OCI-LY3 (cell line): ENCODE results near the gene ELMO2.

Experiments
- H2AFZ ChIP-seq: fragments of 200-600, 300-600 bp; shearing (Covaris generic); 2 replicates; pipeline ENCODE4 v1.6.0; 2014; ENCODE audit warnings: antibody characterized with exemption, low read depth, low read length
- H3K27ac ChIP-seq: fragments of 200-600, 300-600 bp; sonication (generic); 2 replicates; pipeline ENCODE4 v1.5.1; 2014; ENCODE audit warnings: mild to moderate bottlenecking, low read length, moderate library complexity, mixed read lengths
- H3K27me3 ChIP-seq: fragments of 200-600, 300-600 bp; sonication (generic); 2 replicates; pipeline ENCODE4 v1.6.1; 2014; ENCODE audit warnings: low read depth, low read length, mixed read lengths
- H3K36me3 ChIP-seq: fragments of 200-600, 300-600 bp; sonication (generic); replicated peaks from 2 replicates; pipeline ENCODE3; 2014; ENCODE audit warnings: low read depth, low read length, mixed read lengths
- H3K4me1 ChIP-seq: fragments of 300-600, 200-600 bp; sonication (generic); 2 replicates; pipeline ENCODE4 v1.6.1; 2014; ENCODE audit warnings: low read length, mixed read lengths
- H3K4me2 ChIP-seq: fragments of 200-600, 300-600 bp; sonication (generic); 2 replicates; pipeline ENCODE4 v1.6.1; 2014; ENCODE audit warnings: low read length, mixed read lengths
- H3K4me3 ChIP-seq: fragments of 300-600, 200-600 bp; sonication (generic); 2 replicates; pipeline ENCODE4 v1.5.1; 2014; ENCODE audit warnings: antibody characterized with exemption, mild to moderate bottlenecking, low read length, moderate library complexity
- H3K79me2 ChIP-seq: fragments of 300-600, 200-600 bp; shearing (Covaris generic); 2 replicates; pipeline ENCODE4 v1.6.1; 2014; ENCODE audit warnings: mild to moderate bottlenecking, low read length, mixed read lengths
- H3K9ac ChIP-seq: fragments of 300-600, 200-600 bp; shearing (Covaris generic); 2 replicates; pipeline ENCODE4 v1.6.0; 2014; ENCODE audit warnings: mild to moderate bottlenecking, low read length, moderate library complexity
- H3K9me3 ChIP-seq: fragments of 200-600, 300-600 bp; shearing (Covaris generic); 2 replicates; pipeline ENCODE4 v1.6.1; 2014; ENCODE audit warnings: low read length, mixed read lengths; ENCODE audit not compliant: insufficient read depth
- H4K20me1 ChIP-seq: fragments of 200-600, 300-600 bp; sonication (generic); 2 replicates; pipeline ENCODE4 v1.6.1; 2016; ENCODE audit warnings: low read length, mixed read lengths; ENCODE audit not compliant: insufficient read depth
- EZH2phosphoT487 ChIP-seq: fragments of 200-600 bp; shearing (Covaris generic); IDR thresholded peaks from 2 replicates; pipeline ENCODE4 v1.6.1; 2018; ENCODE audit warnings: antibody characterized with exemption, mixed run types, low read depth
- TF ChIP-seq, protein P1 (sequence below): fragments of 200-600, 300-600 bp; sonication (generic); IDR thresholded peaks from 2 replicates; pipeline ENCODE4 v1.5.1; 2014; ENCODE audit warnings: antibody characterized with exemption, low read length, low read depth

Gene ELMO2

DNA sequence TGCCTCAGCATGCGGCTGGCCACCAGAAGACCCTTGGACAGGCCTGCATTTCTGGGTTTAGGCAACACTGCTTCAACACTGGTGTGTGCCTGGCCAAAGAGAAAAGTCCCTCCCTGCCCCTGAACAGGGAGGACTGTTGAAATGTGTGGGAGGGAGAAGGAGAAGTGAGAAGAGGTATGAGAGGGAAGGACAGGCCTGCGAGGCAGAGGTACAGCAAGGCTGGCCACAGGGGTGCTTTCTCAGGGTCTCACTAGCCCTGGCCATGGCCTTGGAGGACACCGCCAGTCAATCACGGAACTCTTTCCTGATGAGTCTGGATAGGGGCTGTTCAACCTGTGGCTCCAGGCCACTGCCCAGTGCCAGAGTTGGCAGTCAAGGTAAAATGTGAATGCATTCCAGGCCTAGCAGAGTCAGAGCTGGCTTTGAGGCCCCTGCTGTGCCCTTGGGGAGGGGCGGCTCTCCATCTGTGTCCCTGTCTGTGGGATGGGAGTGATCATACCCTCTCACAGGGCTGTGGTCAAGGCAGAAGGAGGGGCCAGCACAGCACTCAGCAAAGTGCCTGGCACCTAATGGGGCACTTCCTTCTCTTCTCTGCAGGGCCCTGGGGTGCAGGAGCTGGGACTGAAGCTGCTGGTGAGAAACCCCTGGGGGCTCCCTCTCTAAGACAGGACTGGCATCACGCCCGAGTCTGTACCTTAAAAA lies 54.9 kb downstream of the ELMO2 start:
- Histone ChIP-seq H3K9ac (no peak overlapping the region), H3K27ac (no peak overlapping the region)
- no peak for TF ChIP-seq EZH2phosphoT487
- TF ChIP-seq, protein P1, sequence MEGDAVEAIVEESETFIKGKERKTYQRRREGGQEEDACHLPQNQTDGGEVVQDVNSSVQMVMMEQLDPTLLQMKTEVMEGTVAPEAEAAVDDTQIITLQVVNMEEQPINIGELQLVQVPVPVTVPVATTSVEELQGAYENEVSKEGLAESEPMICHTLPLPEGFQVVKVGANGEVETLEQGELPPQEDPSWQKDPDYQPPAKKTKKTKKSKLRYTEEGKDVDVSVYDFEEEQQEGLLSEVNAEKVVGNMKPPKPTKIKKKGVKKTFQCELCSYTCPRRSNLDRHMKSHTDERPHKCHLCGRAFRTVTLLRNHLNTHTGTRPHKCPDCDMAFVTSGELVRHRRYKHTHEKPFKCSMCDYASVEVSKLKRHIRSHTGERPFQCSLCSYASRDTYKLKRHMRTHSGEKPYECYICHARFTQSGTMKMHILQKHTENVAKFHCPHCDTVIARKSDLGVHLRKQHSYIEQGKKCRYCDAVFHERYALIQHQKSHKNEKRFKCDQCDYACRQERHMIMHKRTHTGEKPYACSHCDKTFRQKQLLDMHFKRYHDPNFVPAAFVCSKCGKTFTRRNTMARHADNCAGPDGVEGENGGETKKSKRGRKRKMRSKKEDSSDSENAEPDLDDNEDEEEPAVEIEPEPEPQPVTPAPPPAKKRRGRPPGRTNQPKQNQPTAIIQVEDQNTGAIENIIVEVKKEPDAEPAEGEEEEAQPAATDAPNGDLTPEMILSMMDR = no peak

DNA sequence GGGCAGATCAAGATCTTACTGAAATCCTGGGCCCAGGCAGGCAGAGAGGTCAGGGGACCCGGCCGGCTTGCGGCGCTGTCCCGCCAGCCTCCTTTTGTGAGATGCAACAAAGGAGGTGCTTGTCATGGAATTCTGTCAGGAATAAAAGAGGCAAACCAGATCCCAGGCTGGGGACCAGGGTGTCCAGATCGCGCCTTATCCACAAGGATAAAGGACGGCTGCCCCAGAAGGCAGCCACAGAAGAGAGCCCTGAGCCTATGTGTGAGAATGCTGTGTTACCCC lies 55.5 kb downstream of the ELMO2 start:
- Histone ChIP-seq H3K4me2 (no peak overlapping the region), H3K9ac (no peak overlapping the region), H4K20me1 (peaks cover 5% of the 10 kb centered on the region; the same call in 1 of the 2 replicates)

More for the DNA sequence above, 54.9 kb downstream of the ELMO2 start:
- no peaks in the 10 kb centered on the region for H3K79me2 ChIP-seq
- peaks cover 20% of the 10 kb centered on the region for H3K4me1 ChIP-seq
- peaks cover 14% of the 10 kb centered on the region for H3K36me3 ChIP-seq
- H2AFZ ChIP-seq = no peak overlapping the region
- peaks cover 7% of the 10 kb centered on the region; the same call in 1 of the 2 replicates for H4K20me1 ChIP-seq
- H3K27me3 ChIP-seq = no peaks in the 10 kb centered on the region
- H3K9me3 ChIP-seq = no peaks in the 10 kb centered on the region
- no peak overlapping the region for H3K4me3 ChIP-seq
- no peak overlapping the region for H3K4me2 ChIP-seq

DNA sequence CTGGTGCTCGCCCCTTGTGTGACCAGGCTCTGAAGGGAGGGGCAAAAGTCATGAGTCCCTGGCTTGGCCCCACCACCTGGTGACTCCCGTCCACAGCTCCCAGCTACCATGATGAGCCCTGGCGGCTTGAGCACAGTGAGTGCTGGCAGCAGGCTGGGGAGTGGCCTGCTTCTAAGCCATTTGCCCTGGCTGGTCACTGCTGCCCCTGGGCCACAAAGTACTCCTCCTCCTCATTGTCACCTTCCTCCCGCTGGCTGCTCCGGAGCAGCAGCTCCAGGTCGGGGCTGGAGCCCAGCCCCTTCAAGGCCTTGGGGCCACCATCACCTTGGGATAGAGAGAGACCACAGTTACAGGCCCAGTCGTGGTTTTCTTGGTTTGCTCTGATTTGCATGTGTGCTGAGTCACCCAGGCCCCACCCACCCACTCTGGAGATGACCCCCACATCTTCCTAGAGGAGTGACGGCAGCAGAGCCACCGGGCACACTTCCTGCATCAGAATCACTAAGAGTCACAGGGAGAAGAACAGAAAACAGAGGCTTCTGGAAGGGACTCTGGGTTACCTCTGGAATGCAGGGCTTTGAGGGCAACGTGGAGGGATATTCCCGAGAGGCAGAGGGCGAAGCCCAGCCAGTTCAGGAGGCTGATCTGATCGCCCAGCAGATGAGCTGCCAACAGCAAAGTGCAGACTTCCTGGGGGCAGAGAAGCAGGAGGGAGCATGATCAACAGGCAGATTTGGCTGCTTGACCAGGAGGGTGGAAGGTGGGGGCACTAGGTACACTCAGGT lies 56.0 kb downstream of the ELMO2 start:
- no peaks in the 10 kb centered on the region for H3K27me3 ChIP-seq
- no peak overlapping the region for H2AFZ ChIP-seq
- H3K79me2 ChIP-seq = no peaks in the 10 kb centered on the region
- H3K9ac ChIP-seq = no peak overlapping the region
- peaks cover 20% of the 10 kb centered on the region for H3K4me1 ChIP-seq
- H4K20me1 ChIP-seq = 0 out of 2 replicates have a peak, but pooled peaks cover 5% of the 10 kb centered on the region
- peaks cover 14% of the 10 kb centered on the region for H3K36me3 ChIP-seq
- H3K4me3 ChIP-seq = no peak overlapping the region
- H3K9me3 ChIP-seq = no peaks in the 10 kb centered on the region
- no peak for TF ChIP-seq EZH2phosphoT487
- TF ChIP-seq, protein P1 = no peak
- peak overlapping the region; percentile 1; the same call in 1 of the 2 replicates for H3K4me2 ChIP-seq
- no peak overlapping the region for H3K27ac ChIP-seq

More for the DNA sequence above, 55.5 kb downstream of the ELMO2 start:
- H3K4me1 ChIP-seq = peaks cover 20% of the 10 kb centered on the region
- no peak overlapping the region for H3K27ac ChIP-seq
- no peak overlapping the region for H3K4me3 ChIP-seq
- H2AFZ ChIP-seq = no peak overlapping the region
- peaks cover 14% of the 10 kb centered on the region for H3K36me3 ChIP-seq
- no peaks in the 10 kb centered on the region for H3K27me3 ChIP-seq
- no peak for TF ChIP-seq EZH2phosphoT487
- TF ChIP-seq, protein P1 = no peak
- no peaks in the 10 kb centered on the region for H3K79me2 ChIP-seq
- no peaks in the 10 kb centered on the region for H3K9me3 ChIP-seq

DNA sequence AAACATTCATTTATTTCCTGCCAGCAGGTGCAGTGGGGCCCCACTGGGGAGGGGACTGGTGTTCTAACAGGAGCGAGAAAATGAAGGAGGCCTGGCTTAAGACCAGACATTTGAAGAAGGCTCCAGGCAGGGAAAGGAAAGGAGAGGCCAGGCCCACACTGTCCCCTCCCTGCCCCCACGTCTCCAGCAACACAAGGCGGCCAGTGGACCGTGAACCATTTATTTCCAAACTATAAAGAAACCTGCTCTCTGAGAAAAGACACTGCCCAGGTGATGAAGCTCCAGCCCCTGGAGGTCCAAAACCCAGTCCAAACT lies 56.7 kb downstream of the ELMO2 start:
- no peaks in the 10 kb centered on the region for H3K79me2 ChIP-seq
- no peak overlapping the region for H3K27ac ChIP-seq
- H4K20me1 ChIP-seq = 0 out of 2 replicates have a peak, but pooled peaks cover 5% of the 10 kb centered on the region
- H3K9me3 ChIP-seq = no peaks in the 10 kb centered on the region
- no peaks in the 10 kb centered on the region for H3K27me3 ChIP-seq
- H3K4me2 ChIP-seq = no peak overlapping the region
- TF ChIP-seq EZH2phosphoT487 = no peak
- TF ChIP-seq, protein P1 = no peak
- peaks cover 20% of the 10 kb centered on the region for H3K4me1 ChIP-seq
- no peak overlapping the region for H3K4me3 ChIP-seq
- H2AFZ ChIP-seq = no peak overlapping the region
- H3K36me3 ChIP-seq = peaks cover 14% of the 10 kb centered on the region
- H3K9ac ChIP-seq = no peak overlapping the region
